Endothelial cell of umbilical vein (primary cell): ENCODE results near the gene ERLEC1. TPM values are rescaled to one million over a fixed set of nuclear protein-coding genes. Genes with fewer than 3 reads are reported as not detected.

ENCODE experiments used
- BruUV-seq: library from RNA; stranded (reverse); fragments of 400-500 nt; replicated peaks from 2 replicates; lab custom pipeline; 2021; lab: Mats Ljungman, UMichigan
- CTCF ChIA-PET: fragments of 300-600, 350-600 bp; sonication (Branson Sonifier 250); formaldehyde crosslinking; loops from one replicate; lab custom pipeline; 2021; ENCODE audit warnings: antibody characterized with exemption, inconsistent platforms; lab: Charles Lee
- POLR2A ChIA-PET: fragments of 300-600, 350-600 bp; sonication (Branson Sonifier 250); formaldehyde crosslinking; loops from one replicate; lab custom pipeline; 2021; ENCODE audit warnings: antibody characterized with exemption, inconsistent platforms; lab: Charles Lee
- DNase-seq: peaks from one replicate; pipeline ENCODE4 v3.0.0-alpha.2; 2011; ENCODE audit warnings: low read depth, low spot score
- FAIRE-seq: peaks from 2 replicates; lab custom pipeline; 2011; peaks lifted over from hg19 to GRCh38; lab: Jason Lieb, UNC
- H2AFZ ChIP-seq: 2 replicates; pipeline ENCODE4 v1.6.0; 2012; ENCODE audit warnings: low read depth, low read length, control low read depth, inconsistent platforms
- H3K27ac ChIP-seq: 2 replicates; pipeline ENCODE4 v1.5.1; 2011; ENCODE audit warnings: low read depth, mild to moderate bottlenecking, control low read depth, low read length, moderate library complexity; ENCODE audit not compliant: insufficient read depth
- H3K27me3 ChIP-seq, 2 experiments: 2 replicates each; pipeline versions ENCODE4 v1.6.0 to v1.6.1; 2011; ENCODE audit warnings: low read length in 2 of 2, mixed read lengths in 1 of 2; ENCODE audit not compliant: control insufficient read depth in 2 of 2, insufficient read depth in 2 of 2
- H3K36me3 ChIP-seq, 2 experiments: 2 replicates in 1 of 2; 3 replicates in 1 of 2; pipeline ENCODE4 v1.5.1; 2011; ENCODE audit warnings: low read length in 2 of 2, mild to moderate bottlenecking in 1 of 2, moderate library complexity in 1 of 2; ENCODE audit not compliant: control insufficient read depth in 2 of 2, insufficient read depth in 2 of 2; ENCODE audit errors: extremely low read depth in 1 of 2
- H3K4me1 ChIP-seq: 3 replicates; pipeline ENCODE4 v1.5.1; 2011; ENCODE audit warnings: mild to moderate bottlenecking, low read length; ENCODE audit not compliant: control insufficient read depth, insufficient read depth; ENCODE audit errors: extremely low read depth
- H3K4me2 ChIP-seq: 2 replicates; pipeline ENCODE4 v1.6.1; 2011; ENCODE audit warnings: low read length, control low read depth, mixed read lengths; ENCODE audit not compliant: insufficient read depth
- H3K4me3 ChIP-seq, 3 experiments: fragments of 200-600 bp in 1 of 3; sonication (generic), shearing (Covaris generic) in 1 of 3; replicated peaks in 1 of 3; 2 replicates each; pipeline ENCODE4 v1.5.1; 2011 to 2016; ENCODE audit warnings: control low read depth in 3 of 3, low read length in 3 of 3, mild to moderate bottlenecking in 2 of 3, inconsistent platforms in 1 of 3, low read depth in 1 of 3, moderate library complexity in 1 of 3; ENCODE audit not compliant: insufficient read depth in 1 of 3
- H3K79me2 ChIP-seq: 2 replicates; pipeline ENCODE4 v1.6.0; 2012; ENCODE audit warnings: low read length, inconsistent platforms; ENCODE audit not compliant: control insufficient read depth, insufficient read depth
- H3K9ac ChIP-seq: replicated peaks from 2 replicates; pipeline ENCODE3; 2011; ENCODE audit warnings: low read length, control low read depth; ENCODE audit not compliant: insufficient read depth; ENCODE audit errors: extremely low read depth
- H3K9me1 ChIP-seq: replicated peaks from 3 replicates; pipeline ENCODE4 v1.6.0; 2011; ENCODE audit warnings: mild to moderate bottlenecking, low read length; ENCODE audit not compliant: control insufficient read depth, insufficient read depth; ENCODE audit errors: extremely low read depth
- H3K9me3 ChIP-seq: replicated peaks from 2 replicates; pipeline ENCODE4 v1.5.1; 2012; ENCODE audit warnings: low read length, inconsistent platforms; ENCODE audit not compliant: control insufficient read depth, insufficient read depth
- H4K20me1 ChIP-seq: replicated peaks from 2 replicates; pipeline ENCODE3; 2011; ENCODE audit warnings: mild to moderate bottlenecking, low read length; ENCODE audit not compliant: control insufficient read depth, insufficient read depth; ENCODE audit errors: extremely low read depth
- EZH2 ChIP-seq: IDR thresholded peaks from 2 replicates; pipeline ENCODE4 v1.6.1; 2012; ENCODE audit warnings: borderline replicate concordance, low read depth, mild to moderate bottlenecking, moderate library complexity, low read length, inconsistent platforms; ENCODE audit not compliant: severe bottlenecking
- FOS ChIP-seq: IDR thresholded peaks from 2 replicates; pipeline ENCODE4 v1.6.1; 2011; ENCODE audit warnings: mild to moderate bottlenecking, low read length, moderate library complexity, borderline replicate concordance; ENCODE audit not compliant: insufficient read depth
- GATA2 ChIP-seq: IDR thresholded peaks from 2 replicates; pipeline ENCODE4 v1.7.0; 2011; ENCODE audit warnings: low read depth, mild to moderate bottlenecking, moderate library complexity, mixed read lengths, low read length; ENCODE audit not compliant: insufficient read length, insufficient read depth
- JUN ChIP-seq: IDR thresholded peaks from 2 replicates; pipeline ENCODE4 v1.6.1; 2011; ENCODE audit warnings: borderline replicate concordance, low read depth; ENCODE audit not compliant: insufficient read length, insufficient read depth
- POLR2A ChIP-seq: IDR thresholded peaks from 2 replicates; pipeline ENCODE4 v1.6.1; 2012; ENCODE audit warnings: low read depth, mild to moderate bottlenecking, control low read depth, low read length
- POLR2AphosphoS5 ChIP-seq: IDR thresholded peaks from 2 replicates; pipeline ENCODE4 v1.6.1; 2012; ENCODE audit warnings: low read depth, mild to moderate bottlenecking, control low read depth, low read length, moderate library complexity; ENCODE audit not compliant: insufficient read depth
- dilution Hi-C: fragments of 300-500 bp; cut with MboI; formaldehyde crosslinking; loops from one replicate; pipeline ENCODE4 v1.15.0; 2019; ENCODE audit warnings: low sequenced_read_pairs; ENCODE audit not compliant: extremely low pct_ligation_motif_present
- intact Hi-C: fragments of 100-400 bp; cut with micrococcal nuclease; formaldehyde crosslinking; loops from one replicate; pipeline ENCODE4 v1.10.0; 2022
- polyA plus RNA-seq, 4 experiments: library from polyadenylated mRNA; depleted of rRNA in 3 of 4; stranded (reverse) in 3 of 4; unstranded in 1 of 4; fragments of >200 nt; gene quantifications; 2 replicates each; pipeline versions ENCODE4 v1.2.1 to v1.2.3, GENCODE V29; 2011 to 2012; ENCODE audit warnings: missing spikeins in 1 of 4
- total RNA-seq: library from RNA; stranded (reverse); gene quantifications from 2 replicates; pipeline ENCODE4 v1.2.3, GENCODE V29; 2021
- TF ChIP-seq, protein P1 (sequence below): IDR thresholded peaks from 2 replicates; pipeline ENCODE4 v1.6.1; 2011; ENCODE audit not compliant: insufficient read depth, insufficient read length
- TF ChIP-seq, protein P2 (sequence below), 2 donors: IDR thresholded peaks; 1 replicate in 1 of 2; 2 replicates in 1 of 2; pipeline ENCODE4 v1.5.1; 2011; ENCODE audit warnings: low read length in 2 of 2, mild to moderate bottlenecking in 2 of 2, moderate library complexity in 2 of 2, control low read depth in 1 of 2, inconsistent platforms in 1 of 2, low read depth in 1 of 2; ENCODE audit not compliant: insufficient read depth in 1 of 2; ENCODE audit errors: extremely low read depth in 1 of 2

Gene ERLEC1
- total and polyA plus RNA-seq, 2 donors (not counting 3 experiments of a cell fraction or from before 2014, with no cell fraction given): 23.1 to 37.6 TPM

DNA sequence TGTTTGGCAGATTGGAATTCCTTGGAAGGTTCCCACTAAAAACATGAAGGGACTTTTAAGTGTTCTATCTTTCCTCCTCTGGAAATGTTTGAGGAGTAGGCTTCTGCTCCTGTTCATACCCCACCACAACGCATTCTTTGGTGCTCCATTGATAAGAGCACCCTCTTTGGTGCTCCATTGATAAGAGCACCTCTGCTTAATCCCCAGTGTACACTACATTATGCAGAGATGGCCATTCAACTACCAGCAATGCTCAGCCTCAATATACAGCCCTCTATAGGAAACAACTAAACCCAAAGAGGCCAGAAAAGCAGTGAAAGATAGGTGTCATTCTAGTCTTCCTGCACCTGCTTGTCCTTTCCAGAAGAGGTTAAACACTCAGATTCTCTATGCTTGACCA lies 21.1 kb upstream of the ERLEC1 start:
- BruUV-seq: no TSS peak
- H3K4me2 ChIP-seq: no peak overlapping the region
- dilution Hi-C loops (no loop called here), intact Hi-C loops (no loop called here)
- H3K27me3 ChIP-seq: no peaks in the 10 kb centered on the region
- H3K79me2 ChIP-seq: peaks cover 22% of the 10 kb centered on the region
- ChIA-PET CTCF (no interaction called here), POLR2A (no interaction called here)
- peaks cover 0 to 3% of the 10 kb centered on the region in 2 experiments for H3K36me3 ChIP-seq
- no peaks in the 10 kb centered on the region for H4K20me1 ChIP-seq
- H3K9ac ChIP-seq: no peak overlapping the region
- no peak overlapping the region for H3K27ac ChIP-seq
- no peaks in the 10 kb centered on the region for H3K9me1 ChIP-seq
- H3K9me3 ChIP-seq: no peaks in the 10 kb centered on the region
- FAIRE-seq (no peak), DNase-seq (no peak)
- TF ChIP-seq POLR2A: no peak
- no peak for TF ChIP-seq FOS
- TF ChIP-seq POLR2AphosphoS5: no peak
- TF ChIP-seq EZH2: no peak
- TF ChIP-seq, protein P1, sequence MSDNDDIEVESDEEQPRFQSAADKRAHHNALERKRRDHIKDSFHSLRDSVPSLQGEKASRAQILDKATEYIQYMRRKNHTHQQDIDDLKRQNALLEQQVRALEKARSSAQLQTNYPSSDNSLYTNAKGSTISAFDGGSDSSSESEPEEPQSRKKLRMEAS: no peak
- TF ChIP-seq, protein P2, sequence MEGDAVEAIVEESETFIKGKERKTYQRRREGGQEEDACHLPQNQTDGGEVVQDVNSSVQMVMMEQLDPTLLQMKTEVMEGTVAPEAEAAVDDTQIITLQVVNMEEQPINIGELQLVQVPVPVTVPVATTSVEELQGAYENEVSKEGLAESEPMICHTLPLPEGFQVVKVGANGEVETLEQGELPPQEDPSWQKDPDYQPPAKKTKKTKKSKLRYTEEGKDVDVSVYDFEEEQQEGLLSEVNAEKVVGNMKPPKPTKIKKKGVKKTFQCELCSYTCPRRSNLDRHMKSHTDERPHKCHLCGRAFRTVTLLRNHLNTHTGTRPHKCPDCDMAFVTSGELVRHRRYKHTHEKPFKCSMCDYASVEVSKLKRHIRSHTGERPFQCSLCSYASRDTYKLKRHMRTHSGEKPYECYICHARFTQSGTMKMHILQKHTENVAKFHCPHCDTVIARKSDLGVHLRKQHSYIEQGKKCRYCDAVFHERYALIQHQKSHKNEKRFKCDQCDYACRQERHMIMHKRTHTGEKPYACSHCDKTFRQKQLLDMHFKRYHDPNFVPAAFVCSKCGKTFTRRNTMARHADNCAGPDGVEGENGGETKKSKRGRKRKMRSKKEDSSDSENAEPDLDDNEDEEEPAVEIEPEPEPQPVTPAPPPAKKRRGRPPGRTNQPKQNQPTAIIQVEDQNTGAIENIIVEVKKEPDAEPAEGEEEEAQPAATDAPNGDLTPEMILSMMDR (IDR thresholded peaks at IDR 0.05; ENCODE audit: extremely low read depth in 1 of 2, insufficient read depth in 1 of 2, low read depth in 1 of 2, low read length in 2 of 2): no peak
- no peak for TF ChIP-seq JUN
- TF ChIP-seq GATA2: no peak
- no peak overlapping the region for H2AFZ ChIP-seq
- peaks cover 12% of the 10 kb centered on the region for H3K4me1 ChIP-seq
- no peak overlapping the region for H3K4me3 ChIP-seq
